HCT116 (cell line): ENCODE data around the gene ATXN1. TPM values are rescaled to one million over a fixed set of nuclear protein-coding genes. Genes with fewer than 3 reads are reported as not detected.
A peak's percentile ranks its signal among the peaks of the same experiment; 100 is the strongest.

Experiments
- ATAC-seq: fragments of 200-7000 bp; cut with Tn5 transposase; 2 replicates; pipeline ENCODE4 v1.9.1; 2020; ENCODE audit warnings: mild to moderate bottlenecking, moderate library complexity
- BruUV-seq: library from RNA; stranded (reverse); fragments of 400-500 nt; replicated peaks from 2 replicates; lab custom pipeline; 2021; lab: Mats Ljungman, UMichigan
- CTCF ChIA-PET: fragments of 300-600 bp; sonication (Branson Sonifier 250); formaldehyde crosslinking; loops from one replicate; lab custom pipeline; 2021; ENCODE audit warnings: antibody characterized with exemption; lab: Charles Lee
- POLR2A ChIA-PET: fragments of 300-600, 350-600 bp; sonication (Branson Sonifier 250); formaldehyde crosslinking; loops from one replicate; lab custom pipeline; 2021; ENCODE audit warnings: antibody characterized with exemption; lab: Charles Lee
- RAD21 ChIA-PET, 2 experiments: fragments of 300-600 bp; sonication (Branson Sonifier 250); formaldehyde crosslinking; loops; one replicate each; lab custom pipeline; 2023; ENCODE audit warnings: low total read pairs in 2 of 2; ENCODE audit not compliant: uncharacterized antibody in 2 of 2, unreplicated experiment in 2 of 2, low non-redundant PET in 1 of 2; lab: Charles Lee
- DNase-seq: peaks from one replicate; pipeline ENCODE4 v3.0.0-alpha.2; 2010; ENCODE audit warnings: low read depth, low spot score
- H2AFZ ChIP-seq: fragments of 200-600 bp; shearing (Covaris generic), sonication (generic); 2 replicates; pipeline ENCODE4 v1.6.1; 2017; ENCODE audit warnings: low read depth, mixed run types, mixed read lengths, antibody characterized with exemption, low read length; ENCODE audit not compliant: poor library complexity, severe bottlenecking
- H3K27ac ChIP-seq: 2 replicates; pipeline ENCODE4 v1.5.1; 2012; ENCODE audit warnings: low read depth, low read length
- H3K27me3 ChIP-seq: fragments of 200-600 bp; sonication (generic); 2 replicates; pipeline ENCODE4 v1.6.1; 2016; ENCODE audit warnings: mixed run types, low read length, mixed read lengths; ENCODE audit not compliant: insufficient read depth
- H3K36me3 ChIP-seq, 2 experiments: fragments of 200-500 bp in 1 of 2; fragments of 200-600 bp in 1 of 2; sonication (Bioruptor generic) in 1 of 2; sonication (generic) in 1 of 2; 2 replicates each; pipeline versions ENCODE4 v1.5.1 to v1.6.1; 2014 to 2016; ENCODE audit warnings: low read length in 2 of 2, inconsistent platforms in 1 of 2, mixed read lengths in 1 of 2, mixed run types in 1 of 2; ENCODE audit not compliant: insufficient read depth in 2 of 2, control insufficient read depth in 1 of 2
- H3K4me1 ChIP-seq, 2 experiments: fragments of 200-600 bp in 1 of 2; sonication (generic) in 1 of 2; 2 replicates each; pipeline versions ENCODE4 v1.5.1 to v1.6.1; 2012 to 2017; ENCODE audit warnings: low read length in 2 of 2, inconsistent platforms in 1 of 2, mild to moderate bottlenecking in 1 of 2, mixed read lengths in 1 of 2, mixed run types in 1 of 2, moderate library complexity in 1 of 2; ENCODE audit not compliant: insufficient read depth in 2 of 2, control insufficient read depth in 1 of 2
- H3K4me2 ChIP-seq: fragments of 200-600 bp; sonication (generic); 2 replicates; pipeline ENCODE4 v1.6.1; 2017; ENCODE audit warnings: mixed run types, low read length, mixed read lengths
- H3K4me3 ChIP-seq, 2 experiments: fragments of 200-600 bp in 1 of 2; sonication (generic) in 1 of 2; replicated peaks in 1 of 2; 2 replicates each; pipeline ENCODE4 v1.5.1; 2011 to 2016; ENCODE audit warnings: low read length in 2 of 2, control low read depth in 1 of 2, low read depth in 1 of 2, mild to moderate bottlenecking in 1 of 2, mixed read lengths in 1 of 2, mixed run types in 1 of 2
- H3K79me2 ChIP-seq: fragments of 200-600 bp; sonication (generic); 2 replicates; pipeline ENCODE4 v1.6.1; 2017; ENCODE audit warnings: mild to moderate bottlenecking, mixed run types, low read length, moderate library complexity, mixed read lengths; ENCODE audit not compliant: insufficient read depth
- H3K9ac ChIP-seq: fragments of 200-600 bp; sonication (generic); 2 replicates; pipeline ENCODE4 v1.6.1; 2016; ENCODE audit warnings: low read length, mixed read lengths
- H3K9me2 ChIP-seq: fragments of 200-600 bp; sonication (generic), shearing (Covaris generic); 2 replicates; pipeline ENCODE4 v1.6.1; 2017; ENCODE audit warnings: mixed run types, mild to moderate bottlenecking, moderate library complexity; ENCODE audit not compliant: insufficient read depth
- H3K9me3 ChIP-seq, 2 experiments: fragments of 200-500 bp in 1 of 2; fragments of 200-600 bp in 1 of 2; sonication (Bioruptor generic) in 1 of 2; sonication (generic) in 1 of 2; 2 replicates each; pipeline ENCODE4 v1.6.1; 2014 to 2017; ENCODE audit warnings: low read length in 2 of 2, mixed read lengths in 2 of 2, inconsistent platforms in 1 of 2, low read depth in 1 of 2, mild to moderate bottlenecking in 1 of 2, mixed run types in 1 of 2, moderate library complexity in 1 of 2; ENCODE audit not compliant: control insufficient read depth in 1 of 2, insufficient read depth in 1 of 2
- H4K20me1 ChIP-seq: fragments of 200-600 bp; sonication (generic), shearing (Covaris generic); 2 replicates; pipeline ENCODE4 v1.6.1; 2017; ENCODE audit warnings: mixed run types, mild to moderate bottlenecking, moderate library complexity; ENCODE audit not compliant: insufficient read depth
- ELF1 ChIP-seq: IDR thresholded peaks from 2 replicates; pipeline ENCODE4 v1.6.1; 2012; ENCODE audit warnings: low read depth, borderline replicate concordance
- FOSL1 ChIP-seq: IDR thresholded peaks from 2 replicates; pipeline ENCODE4 v1.6.1; 2012; ENCODE audit warnings: low read depth
- SIN3A ChIP-seq: IDR thresholded peaks from 2 replicates; pipeline ENCODE4 v1.6.1; 2012; ENCODE audit warnings: low read depth
- TCF7L2 ChIP-seq: IDR thresholded peaks from 2 replicates; pipeline ENCODE4 v1.7.0; 2011; ENCODE audit warnings: borderline replicate concordance, inconsistent platforms; ENCODE audit not compliant: insufficient read depth, insufficient read length; ENCODE audit errors: extremely low read depth
- ZBTB33 ChIP-seq: IDR thresholded peaks from 2 replicates; pipeline ENCODE4 v1.6.1; 2011; ENCODE audit warnings: mild to moderate bottlenecking, low read length, moderate library complexity; ENCODE audit not compliant: insufficient replicate concordance; ENCODE audit errors: extremely low read depth
- ZFX ChIP-seq: fragments of 450-650 bp; IDR thresholded peaks from 2 replicates; pipeline ENCODE4 v1.6.1; 2017
- ZNF274 ChIP-seq: fragments of 200-500 bp; sonication (Bioruptor generic); IDR thresholded peaks from 2 replicates; pipeline ENCODE4 v1.6.1; 2014; ENCODE audit warnings: mild to moderate bottlenecking, low read depth, low read length, inconsistent platforms
- intact Hi-C: fragments of 100-400 bp; cut with micrococcal nuclease; formaldehyde crosslinking; loops from 2 replicates; pipeline ENCODE4 v1.10.0; 2022
- total RNA-seq: library from RNA; stranded (reverse); gene quantifications from one replicate; pipeline ENCODE4 v1.2.1, GENCODE V29; 2021; ENCODE audit not compliant: unreplicated experiment

ATXN1 gene
- total RNA-seq, 1 experiment from 2014 or later: 21.0 TPM

- CTCF ChIA-PET: interaction anchor here (0.7 kb wide), 1 partner anchor 11 kb away, joined by 3 read pairs; no protein-coding TSS in a partner anchor
- Histone ChIP-seq H3K9me3 (no peaks in the 10 kb centered on the region), H3K9me2 (no peaks in the 10 kb centered on the region), H4K20me1 (no peaks in the 10 kb centered on the region), H2AFZ (no peak overlapping the region), H3K27ac (no peak overlapping the region), H3K4me2 (no peak overlapping the region), H3K79me2 (no peaks in the 10 kb centered on the region), H3K4me1 (peaks cover 0 to 5% of the 10 kb centered on the region in 2 experiments; a peak in 1 of 4 replicates), H3K4me3 (no peak overlapping the region), H3K36me3 (no peaks in the 10 kb centered on the region), H3K9ac (no peak overlapping the region), H3K27me3 (no peaks in the 10 kb centered on the region)
- POLR2A ChIA-PET: no interaction called here
- RAD21 ChIA-PET: no interaction called here
- peak; percentile 72 for ATAC-seq
- TF ChIP-seq SIN3A (no peak), FOSL1 (no peak), TCF7L2 (no peak), ZNF274 (no peak), ELF1 (no peak), ZBTB33 (no peak), ZFX (no peak)
- intact Hi-C loops: no loop called here
- DNase-seq: no peak
- BruUV-seq: TSS peak; percentile 97
Measured at GRCh38 chr6:16265351-16266341, 495.6 kb downstream of the ATXN1 start.
